22Rv1 (cell line): Measurements from ENCODE around the gene TNIP2.
"Not testable (repeated sequence)": the region's sequence is repeated elsewhere in the genome, so short reads cannot be mapped to it uniquely, and the experiment has no call there.

Experiments used
- H3K27ac ChIP-seq: fragments of 450-650 bp; 2 replicates; pipeline ENCODE4 v1.5.1; 2017
- ZFX ChIP-seq: fragments of 450-650 bp; IDR thresholded peaks from 2 replicates; pipeline ENCODE4 v1.6.1; 2017; ENCODE audit warnings: antibody characterized with exemption, borderline replicate concordance
- TF ChIP-seq, protein P1 (sequence below): fragments of 450-650 bp; IDR thresholded peaks from 2 replicates; pipeline ENCODE4 v1.5.1; 2017; ENCODE audit warnings: mild to moderate bottlenecking

TNIP2 gene

DNA sequence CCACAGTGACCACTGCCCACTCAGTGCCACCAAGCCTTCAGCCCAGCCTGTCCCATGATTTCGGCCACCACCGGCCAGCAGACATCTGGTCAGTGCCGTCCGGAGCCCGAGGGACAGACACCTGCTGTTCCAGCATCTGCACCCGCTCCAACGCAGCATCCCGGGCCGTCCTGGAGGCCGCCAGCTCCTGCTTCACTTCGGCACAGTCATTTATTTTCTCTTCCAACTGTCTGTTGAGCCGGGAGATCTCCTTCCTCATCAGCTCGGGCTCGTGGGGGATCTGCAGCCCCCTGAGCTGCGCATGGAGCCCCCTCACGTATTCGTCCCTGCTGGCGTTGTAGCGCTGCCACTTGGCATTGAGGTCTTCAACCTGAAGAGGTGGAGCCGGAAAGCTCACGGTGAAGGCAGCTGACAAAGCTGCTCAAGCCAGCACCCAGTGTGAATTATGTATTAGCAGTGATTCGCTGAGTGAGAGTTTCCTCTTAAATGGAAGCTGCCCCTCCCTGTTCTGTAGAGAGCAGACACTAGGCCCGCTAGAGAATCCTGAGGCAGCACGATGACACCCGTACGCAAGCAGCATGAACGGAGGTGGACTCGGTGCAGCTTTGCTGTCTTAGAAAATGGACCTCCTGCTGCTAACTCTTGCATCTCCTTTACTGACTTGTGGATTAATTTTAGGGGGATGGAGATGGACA is 11.4 kb downstream of the TNIP2 start:
- no peak for TF ChIP-seq ZFX
- TF ChIP-seq, protein P1, sequence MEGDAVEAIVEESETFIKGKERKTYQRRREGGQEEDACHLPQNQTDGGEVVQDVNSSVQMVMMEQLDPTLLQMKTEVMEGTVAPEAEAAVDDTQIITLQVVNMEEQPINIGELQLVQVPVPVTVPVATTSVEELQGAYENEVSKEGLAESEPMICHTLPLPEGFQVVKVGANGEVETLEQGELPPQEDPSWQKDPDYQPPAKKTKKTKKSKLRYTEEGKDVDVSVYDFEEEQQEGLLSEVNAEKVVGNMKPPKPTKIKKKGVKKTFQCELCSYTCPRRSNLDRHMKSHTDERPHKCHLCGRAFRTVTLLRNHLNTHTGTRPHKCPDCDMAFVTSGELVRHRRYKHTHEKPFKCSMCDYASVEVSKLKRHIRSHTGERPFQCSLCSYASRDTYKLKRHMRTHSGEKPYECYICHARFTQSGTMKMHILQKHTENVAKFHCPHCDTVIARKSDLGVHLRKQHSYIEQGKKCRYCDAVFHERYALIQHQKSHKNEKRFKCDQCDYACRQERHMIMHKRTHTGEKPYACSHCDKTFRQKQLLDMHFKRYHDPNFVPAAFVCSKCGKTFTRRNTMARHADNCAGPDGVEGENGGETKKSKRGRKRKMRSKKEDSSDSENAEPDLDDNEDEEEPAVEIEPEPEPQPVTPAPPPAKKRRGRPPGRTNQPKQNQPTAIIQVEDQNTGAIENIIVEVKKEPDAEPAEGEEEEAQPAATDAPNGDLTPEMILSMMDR, result no peak

DNA sequence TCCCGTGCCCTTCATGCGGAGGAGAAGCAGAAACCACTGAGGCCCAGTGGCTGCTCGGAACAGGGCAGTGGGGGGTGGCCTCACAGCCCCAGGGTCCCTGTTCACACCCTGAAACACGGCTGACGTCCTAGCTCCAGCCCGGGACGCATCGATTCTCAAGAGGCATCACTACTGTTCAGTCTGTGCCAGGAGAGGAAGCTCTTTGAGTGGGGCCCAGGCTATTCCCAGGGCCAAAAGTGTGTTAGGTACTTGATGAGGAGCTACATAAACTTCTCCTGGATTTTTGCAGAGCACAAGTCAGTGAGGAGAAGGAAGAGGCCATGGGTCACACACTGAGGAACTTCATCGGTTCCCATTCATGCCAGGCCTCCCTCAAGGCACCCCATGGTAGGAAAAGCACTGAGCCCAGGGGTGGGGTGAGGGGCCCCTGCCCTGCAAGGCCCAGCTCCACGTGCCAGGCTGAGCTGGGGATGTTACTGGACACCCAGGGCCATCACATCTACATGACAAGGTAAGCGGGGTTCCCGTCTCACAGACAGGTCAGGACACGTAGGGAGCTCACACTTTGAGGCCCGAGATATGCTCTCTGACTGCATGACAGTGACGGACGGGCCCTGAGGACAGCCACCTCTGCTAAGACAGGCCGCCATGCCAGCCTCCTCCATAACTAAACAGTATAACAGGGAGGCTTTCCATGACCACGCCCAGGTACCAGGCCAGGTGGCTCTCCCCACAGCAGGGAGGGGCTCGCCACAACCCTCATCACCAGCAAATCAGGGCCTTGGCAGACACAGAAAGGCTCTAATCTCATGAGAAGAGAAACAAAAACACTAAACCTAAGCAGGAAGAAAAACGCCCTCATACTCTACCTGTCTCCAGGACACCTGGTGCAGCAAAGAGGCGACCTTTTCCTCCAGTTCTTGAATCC is 12.4 kb downstream of the TNIP2 start:
- TF ChIP-seq ZFX, result no peak
- TF ChIP-seq, protein P1, result no peak

More for the DNA sequence above, 11.4 kb downstream of the TNIP2 start:
- H3K27ac ChIP-seq, result peak overlapping the region; percentile 31; the same call in 1 of the 2 replicates

DNA sequence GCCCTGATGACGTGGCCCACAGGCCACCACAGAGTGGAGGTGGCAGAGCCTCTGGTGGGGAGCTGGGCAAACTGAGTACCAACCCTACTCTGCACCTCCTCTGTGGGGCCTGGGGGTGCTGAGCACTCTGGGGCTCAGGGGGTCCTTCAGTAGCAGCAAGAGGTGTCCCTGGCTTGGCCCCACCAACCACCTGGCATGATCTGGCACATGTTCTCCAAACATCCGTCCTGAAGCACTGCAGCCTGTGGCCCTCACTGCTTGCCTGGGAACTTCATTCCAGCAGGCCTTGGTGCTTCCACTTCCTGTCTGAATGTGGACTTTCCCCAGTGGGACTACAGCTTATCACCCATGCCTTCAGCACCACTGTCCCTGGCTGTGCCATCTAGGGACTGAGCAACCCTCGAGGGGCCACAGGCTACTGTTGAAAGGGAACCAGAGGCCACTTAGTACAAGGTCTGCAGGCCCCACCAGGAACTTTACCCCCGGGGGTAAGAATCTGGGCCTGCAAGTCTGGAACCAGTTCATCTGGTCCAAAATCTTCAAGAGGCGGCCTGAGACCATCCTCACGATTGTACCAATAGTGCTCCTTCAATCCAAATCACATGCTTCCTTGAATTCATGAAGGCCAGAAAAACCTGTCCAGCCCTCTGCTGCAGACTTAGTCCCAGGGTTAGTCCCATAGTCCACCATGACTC is 13.2 kb downstream of the TNIP2 start:
- TF ChIP-seq ZFX, result no peak
- TF ChIP-seq, protein P1, result no peak
- no peak overlapping the region for H3K27ac ChIP-seq

More for the DNA sequence above, 12.4 kb downstream of the TNIP2 start:
- no peak overlapping the region for H3K27ac ChIP-seq

GRCh38 chr4:2742081-2742822 is 13.9 kb downstream of the TNIP2 start:
- TF ChIP-seq, protein P1, result no peak
- no peak for TF ChIP-seq ZFX
- H3K27ac ChIP-seq, result no peak overlapping the region

DNA sequence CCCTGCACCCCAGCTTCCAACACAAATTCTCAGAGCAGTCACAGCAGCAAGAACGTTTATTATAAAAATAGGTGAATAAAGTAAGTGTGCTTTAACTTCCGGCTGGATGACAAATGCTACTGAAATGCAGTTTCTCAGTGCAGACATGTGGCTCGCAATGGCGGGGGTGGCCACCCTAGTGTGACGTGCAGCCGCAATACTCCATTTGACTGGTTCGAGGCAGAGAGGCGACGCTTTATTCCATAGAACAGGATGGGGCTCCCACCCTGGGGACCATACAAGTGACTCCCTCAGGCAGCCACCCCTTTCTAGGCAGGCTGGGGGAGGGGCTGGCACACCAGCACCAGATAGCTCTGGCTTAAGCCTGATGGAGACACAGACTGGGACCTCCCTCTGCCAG is 14.5 kb downstream of the TNIP2 start:
- no peak overlapping the region for H3K27ac ChIP-seq
- TF ChIP-seq, protein P1, result no peak
- no peak for TF ChIP-seq ZFX

GRCh38 chr4:2738296-2738695 is 17.8 kb downstream of the TNIP2 start:
- not testable (repeated sequence) for H3K27ac ChIP-seq

DNA sequence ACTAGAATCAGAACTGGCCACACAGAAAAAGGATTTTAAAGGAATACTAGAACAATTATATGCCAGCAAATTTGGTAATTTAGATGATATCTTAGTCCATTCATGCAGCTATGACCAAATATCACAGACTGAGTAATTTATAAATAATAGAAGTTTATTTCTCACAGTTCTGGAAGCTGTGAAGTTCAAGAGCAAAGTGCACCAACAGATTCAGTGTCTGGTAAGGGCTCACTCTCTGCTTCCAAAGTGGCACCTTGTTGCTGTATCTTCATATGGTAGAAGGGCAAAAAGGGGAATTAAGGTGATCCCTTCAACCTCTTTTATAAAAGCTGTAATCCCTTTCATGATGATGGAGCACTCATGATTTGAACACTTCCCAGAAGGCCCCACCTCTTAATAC is 20.3 kb downstream of the TNIP2 start:
- H3K27ac ChIP-seq, result no peak overlapping the region

More for the DNA sequence above, 20.3 kb downstream of the TNIP2 start:
- TF ChIP-seq, protein P1, result no peak
- TF ChIP-seq ZFX, result no peak
